ENCODE data around the gene HTR1E.

GRCh38 chr6:86913795-86914194 lies 23.5 kb upstream of the HTR1E start:
- TF ChIP-seq POLR2A (IDR thresholded peaks at IDR 0.05; ENCODE audit: low read depth, low read length) (no peak), TAF1 (IDR thresholded peaks at IDR 0.05; ENCODE audit: borderline replicate concordance, low read depth, low read length) (no peak)
